Skeletal muscle tissue (tissue), 4 donors: ENCODE results near the gene LRRC61. TPM values are rescaled to one million over a fixed set of nuclear protein-coding genes. Genes with fewer than 3 reads are reported as not detected.
"Not testable (repeated sequence)": the region's sequence is repeated elsewhere in the genome, so short reads cannot be mapped to it uniquely, and the experiment has no call there.

Experiments used
- H3K27ac ChIP-seq: one replicate; pipeline ENCODE4 v1.7.0; 2013; ENCODE audit warnings: mild to moderate bottlenecking, low read depth, low read length, inconsistent platforms
- H3K27me3 ChIP-seq, 3 donors: one replicate each; pipeline ENCODE4 v1.7.0; 2013; ENCODE audit warnings: low read length in 3 of 3; ENCODE audit not compliant: control insufficient read depth in 3 of 3, insufficient read depth in 3 of 3
- H3K36me3 ChIP-seq, 3 donors: one replicate each; pipeline ENCODE4 v1.7.0; 2013; ENCODE audit warnings: low read length in 3 of 3; ENCODE audit not compliant: control insufficient read depth in 3 of 3, insufficient read depth in 3 of 3
- H3K4me1 ChIP-seq, 3 donors: one replicate each; pipeline ENCODE4 v1.7.0; 2013; ENCODE audit warnings: low read length in 3 of 3, mild to moderate bottlenecking in 3 of 3; ENCODE audit not compliant: control insufficient read depth in 3 of 3, insufficient read depth in 3 of 3
- H3K4me3 ChIP-seq, 3 donors: one replicate each; pipeline ENCODE4 v1.7.0; 2013; ENCODE audit warnings: low read length in 3 of 3
- H3K9ac ChIP-seq, 3 donors: one replicate each; pipeline ENCODE4 v1.7.0; 2013; ENCODE audit warnings: low read length in 3 of 3, mild to moderate bottlenecking in 3 of 3, moderate library complexity in 2 of 3, low read depth in 1 of 3
- H3K9me3 ChIP-seq, 3 donors: one replicate each; pipeline ENCODE4 v1.7.0; 2013; ENCODE audit warnings: low read length in 3 of 3; ENCODE audit not compliant: control insufficient read depth in 3 of 3
- total RNA-seq: library from RNA; depleted of rRNA; stranded (reverse); fragments of >200 nt; gene quantifications from one replicate; pipeline ENCODE4 v1.2.3, GENCODE V29; 2014
- donor health status: Osteomylitis.

The LRRC61 gene
- total RNA-seq, 1 donor from 2014 or later, result 5.7 TPM

- H3K4me3 ChIP-seq, result not testable (repeated sequence)
- peaks cover 18 to 61% (median 39%) of the 10 kb centered on the region in 3 donors for H3K4me1 ChIP-seq
Observed at GRCh38 chr7:150385884-150386283, 62.7 kb downstream of the LRRC61 start.

More at GRCh38 chr7:150385884-150386283, 62.7 kb downstream of the LRRC61 start:
- not testable (repeated sequence) for H3K27me3 ChIP-seq, H3K9me3 ChIP-seq, H3K36me3 ChIP-seq
- Histone ChIP-seq H3K9ac (peak overlapping the region in 2 of 3 donors; percentile 54 to 69), H3K27ac (peak overlapping the region; percentile 28)

Other genes starting within 250 kb of the LRRC61 start
- 1.6 TPM for gene ACTR3C, start 190 bp downstream of the LRRC61 start, total RNA-seq
- 54.3 TPM for gene RARRES2, start 18.3 kb downstream of the LRRC61 start, total RNA-seq
- 31.3 TPM for gene REPIN1, start 45.5 kb downstream of the LRRC61 start, total RNA-seq
- 6.8 TPM for gene ZNF775, start 56.0 kb downstream of the LRRC61 start, total RNA-seq
- gene GIMAP8, start 127.3 kb downstream of the LRRC61 start, total RNA-seq, result 12.0 TPM
- gene GIMAP7, start 191.5 kb downstream of the LRRC61 start, total RNA-seq, result 4.2 TPM
- 25.6 TPM for gene GIMAP4, start 244.0 kb downstream of the LRRC61 start, total RNA-seq